Esophagus squamous epithelium (tissue), 5 donors: ENCODE data around the gene PTPRN2. TPM values are rescaled to one million over a fixed set of nuclear protein-coding genes. Genes with fewer than 3 reads are reported as not detected.
"Not testable (repeated sequence)": the region's sequence is repeated elsewhere in the genome, so short reads cannot be mapped to it uniquely, and the experiment has no call there.

Experiments
- DNase-seq: peaks from one replicate; lab custom pipeline; 2025; lab: John Stamatoyannopoulos, UW
- H3K27ac ChIP-seq, 4 donors: fragments of 200-600 bp; sonication (generic); one replicate each; pipeline ENCODE4 v1.5.1; 2016 to 2019; ENCODE audit warnings: mild to moderate bottlenecking in 1 of 4
- H3K27me3 ChIP-seq, 4 donors: fragments of 200-600 bp; sonication (generic); 1 replicate in 3 of 4; 2 replicates in 1 of 4; pipeline versions ENCODE4 v1.5.1 to v1.6.0; 2017 to 2021; ENCODE audit warnings: antibody characterized with exemption in 1 of 4
- H3K36me3 ChIP-seq, 3 donors: fragments of 200-600 bp; sonication (generic); one replicate each; pipeline ENCODE4 v1.5.1; 2016 to 2019
- H3K4me1 ChIP-seq, 3 donors: fragments of 200-600 bp; sonication (generic); one replicate each; pipeline ENCODE4 v1.5.1; 2017 to 2019
- H3K4me3 ChIP-seq, 4 donors: fragments of 200-600 bp; sonication (generic); 1 replicate in 3 of 4; 2 replicates in 1 of 4; pipeline ENCODE4 v1.5.1; 2016 to 2019; ENCODE audit warnings: mild to moderate bottlenecking in 2 of 4, moderate library complexity in 1 of 4
- H3K9me3 ChIP-seq, 3 donors: fragments of 200-600 bp; sonication (generic); one replicate each; pipeline ENCODE4 v1.5.1; 2016 to 2019
- POLR2A ChIP-seq, 4 donors: fragments of 450-650 bp; IDR thresholded peaks; one replicate each; pipeline ENCODE4 v1.6.1; 2017; ENCODE audit warnings: antibody characterized with exemption in 4 of 4, mild to moderate bottlenecking in 4 of 4, moderate library complexity in 3 of 4
- WGBS, 2 donors: methylation state at CpG; one replicate each; pipeline ENCODE4 v1.1.5; 2018; 5-methylcytosine and 5-hydroxymethylcytosine counted together
- intact Hi-C: fragments of 100-400 bp; cut with DNase I; formaldehyde crosslinking; loops from one replicate; pipeline ENCODE4 v1.15.0; 2022
- total RNA-seq, 4 donors: library from RNA; depleted of rRNA; stranded (reverse); fragments of >200 nt; gene quantifications; one replicate each; pipeline ENCODE4 v1.1.0, GENCODE V29; 2016
- TF ChIP-seq, protein P1 (sequence below), 6 experiments: fragments of 450-650 bp in 4 of 6; fragments of 200-600 bp in 2 of 6; sonication (generic) in 2 of 6; IDR thresholded peaks; one replicate each; pipeline ENCODE4 v1.5.1; 2016 to 2019; ENCODE audit warnings: antibody characterized with exemption in 6 of 6, mild to moderate bottlenecking in 4 of 6, moderate library complexity in 4 of 6
- donor health status: DM: yes; HTN: yes; CAD: no.

Gene PTPRN2
- total RNA-seq, 4 donors from 2014 or later, result 0.38 to 2.7 (median 1.0) TPM

DNA sequence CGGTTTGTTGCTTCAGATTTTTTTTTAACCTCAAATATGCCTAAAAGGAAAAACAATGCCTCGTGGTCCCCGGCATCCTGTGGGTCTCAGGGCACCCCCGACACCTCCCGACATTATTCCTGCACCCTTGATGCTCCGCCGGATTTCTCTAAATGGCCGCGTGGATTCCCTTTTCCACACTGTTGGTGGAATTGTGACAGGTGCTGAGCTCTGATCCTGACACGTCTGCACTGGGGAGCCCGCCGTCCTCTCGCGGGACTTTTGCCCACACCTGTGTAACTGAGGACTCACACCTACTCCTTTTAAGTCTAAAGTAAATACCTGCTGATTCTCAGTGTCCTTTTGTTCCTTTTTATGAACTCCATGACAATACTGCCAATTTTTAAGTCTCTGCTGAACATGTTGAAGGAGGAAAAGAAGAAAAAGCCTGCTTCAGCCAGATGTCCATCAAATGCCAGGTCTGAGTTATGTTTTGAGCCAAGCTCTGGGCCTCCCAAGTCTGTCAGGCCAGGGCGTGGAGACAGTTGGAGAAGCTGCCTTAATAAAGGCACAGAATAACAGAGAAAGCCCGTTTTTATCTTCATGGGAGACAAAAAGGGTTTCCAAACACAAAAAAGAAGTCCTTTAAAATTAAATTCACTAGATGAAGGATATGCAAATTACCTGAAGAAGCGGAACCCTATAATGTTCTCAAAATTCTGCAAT is 682.6 kb downstream of the PTPRN2 start:
- 50 to 55% methylated on average over 17 of the region's 17 CpGs for WGBS, 2 donors
- Histone ChIP-seq H3K4me1 (peaks cover 0 to 26% (median 7%) of the 10 kb centered on the region in 3 donors), H3K9me3 (no peaks in the 10 kb centered on the region), H3K4me3 (no peak overlapping the region), H3K27ac (no peak overlapping the region), H3K36me3 (no peaks in the 10 kb centered on the region), H3K27me3 (no peaks in the 10 kb centered on the region)
- TF ChIP-seq, protein P1, sequence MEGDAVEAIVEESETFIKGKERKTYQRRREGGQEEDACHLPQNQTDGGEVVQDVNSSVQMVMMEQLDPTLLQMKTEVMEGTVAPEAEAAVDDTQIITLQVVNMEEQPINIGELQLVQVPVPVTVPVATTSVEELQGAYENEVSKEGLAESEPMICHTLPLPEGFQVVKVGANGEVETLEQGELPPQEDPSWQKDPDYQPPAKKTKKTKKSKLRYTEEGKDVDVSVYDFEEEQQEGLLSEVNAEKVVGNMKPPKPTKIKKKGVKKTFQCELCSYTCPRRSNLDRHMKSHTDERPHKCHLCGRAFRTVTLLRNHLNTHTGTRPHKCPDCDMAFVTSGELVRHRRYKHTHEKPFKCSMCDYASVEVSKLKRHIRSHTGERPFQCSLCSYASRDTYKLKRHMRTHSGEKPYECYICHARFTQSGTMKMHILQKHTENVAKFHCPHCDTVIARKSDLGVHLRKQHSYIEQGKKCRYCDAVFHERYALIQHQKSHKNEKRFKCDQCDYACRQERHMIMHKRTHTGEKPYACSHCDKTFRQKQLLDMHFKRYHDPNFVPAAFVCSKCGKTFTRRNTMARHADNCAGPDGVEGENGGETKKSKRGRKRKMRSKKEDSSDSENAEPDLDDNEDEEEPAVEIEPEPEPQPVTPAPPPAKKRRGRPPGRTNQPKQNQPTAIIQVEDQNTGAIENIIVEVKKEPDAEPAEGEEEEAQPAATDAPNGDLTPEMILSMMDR (IDR thresholded peaks at IDR 0.05), result no peak
- no peak for TF ChIP-seq POLR2A (IDR thresholded peaks at IDR 0.05)
- intact Hi-C loops, result no loop called here
- DNase-seq, result no peak

DNA sequence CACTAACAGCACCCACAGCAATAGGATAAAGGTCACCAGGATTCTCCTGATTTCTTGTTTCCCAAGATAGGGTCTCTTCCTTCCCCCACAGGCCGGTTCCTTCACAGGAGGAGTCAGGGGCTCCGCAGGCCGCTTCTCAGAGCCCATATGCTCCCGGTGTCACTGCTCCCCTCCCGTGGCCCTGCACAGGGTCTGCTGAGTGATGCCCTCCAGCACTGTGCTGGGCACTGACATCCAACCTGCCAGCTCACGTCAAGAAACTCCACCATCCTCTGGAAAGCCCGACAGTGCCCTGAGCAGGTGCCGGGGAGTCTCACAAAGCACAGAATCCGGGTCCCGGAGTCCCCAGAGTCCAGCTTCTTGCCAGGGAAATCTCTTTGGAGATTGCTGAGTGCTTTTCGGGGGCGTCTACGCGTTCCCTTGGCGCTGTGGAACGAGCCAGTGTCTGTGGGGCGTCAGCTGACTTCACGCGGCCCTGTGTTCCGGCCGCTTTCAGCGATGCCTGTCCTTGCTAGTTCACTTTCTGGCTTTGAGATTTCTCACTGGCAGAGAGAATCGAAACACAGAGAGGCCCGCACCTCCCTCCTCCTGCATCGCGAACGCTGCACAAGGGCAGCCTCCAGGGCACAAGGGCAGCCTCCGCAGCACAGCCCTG is 683.3 kb downstream of the PTPRN2 start:
- TF ChIP-seq POLR2A (IDR thresholded peaks at IDR 0.05), result no peak
- TF ChIP-seq, protein P1 (IDR thresholded peaks at IDR 0.05), result no peak
- H3K27me3 ChIP-seq, result no peaks in the 10 kb centered on the region
- intact Hi-C loops, result no loop called here
- H3K27ac ChIP-seq, result no peak overlapping the region
- no peak overlapping the region for H3K4me3 ChIP-seq
- H3K36me3 ChIP-seq, result no peaks in the 10 kb centered on the region
- no peaks in the 10 kb centered on the region for H3K9me3 ChIP-seq
- H3K4me1 ChIP-seq, result peaks cover 0 to 33% (median 7%) of the 10 kb centered on the region in 3 donors
- 76 to 80% methylated on average over 11 to 22 of the region's 28 CpGs for WGBS, 2 donors
- DNase-seq, result no peak

DNA sequence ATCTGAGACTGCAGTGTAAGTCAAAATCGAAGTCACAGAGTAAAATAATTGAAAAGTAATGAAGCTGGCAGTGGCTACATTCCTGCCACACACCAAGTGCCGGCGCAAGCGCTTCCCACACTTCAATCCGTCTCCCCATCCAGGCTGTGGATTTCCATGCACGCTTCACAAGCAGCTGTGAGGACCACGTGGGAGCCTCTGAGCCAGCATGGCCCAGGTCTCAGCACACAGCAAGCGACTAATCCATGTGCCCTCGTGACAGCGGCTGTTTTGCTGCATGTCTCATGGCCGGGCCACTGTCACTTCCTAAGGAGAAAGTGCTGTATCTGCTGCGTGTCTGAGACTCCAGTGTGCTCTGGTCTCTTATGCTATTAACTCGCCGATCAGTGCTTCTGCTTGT is 683.9 kb downstream of the PTPRN2 start:
- Histone ChIP-seq H3K4me3 (no peak overlapping the region), H3K27ac (no peak overlapping the region), H3K9me3 (no peaks in the 10 kb centered on the region), H3K4me1 (peaks cover 0 to 39% (median 7%) of the 10 kb centered on the region in 3 donors), H3K36me3 (no peaks in the 10 kb centered on the region), H3K27me3 (no peaks in the 10 kb centered on the region)
- intact Hi-C loops, result no loop called here
- no peak for DNase-seq
- TF ChIP-seq, protein P1 (IDR thresholded peaks at IDR 0.05), result no peak
- no peak for TF ChIP-seq POLR2A (IDR thresholded peaks at IDR 0.05)
- 75 to 87% methylated on average over 9 to 10 of the region's 14 CpGs for WGBS, 2 donors

DNA sequence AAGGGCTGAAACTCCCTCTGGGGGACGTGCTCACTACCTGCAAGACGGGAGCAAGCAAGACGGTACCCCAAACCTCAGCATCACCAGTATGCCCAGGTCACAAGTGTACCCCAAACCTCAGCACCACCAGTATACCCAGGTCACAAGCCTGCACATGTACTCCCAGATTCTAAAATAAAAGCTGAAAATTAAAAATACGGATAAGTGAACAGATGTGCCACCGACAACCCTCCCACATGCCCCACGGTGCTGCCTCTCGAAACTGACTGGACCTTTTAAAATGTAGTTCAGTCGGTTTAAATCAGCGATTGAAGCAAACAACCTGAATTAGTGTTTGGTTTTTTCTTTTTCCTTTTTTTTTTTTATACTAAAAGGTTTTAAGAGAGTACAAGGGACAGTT is 684.3 kb downstream of the PTPRN2 start:
- Histone ChIP-seq H3K9me3 (no peaks in the 10 kb centered on the region), H3K27ac (no peak overlapping the region), H3K4me1 (peaks cover 0 to 43% (median 7%) of the 10 kb centered on the region in 3 donors), H3K36me3 (no peaks in the 10 kb centered on the region), H3K4me3 (no peak overlapping the region), H3K27me3 (no peaks in the 10 kb centered on the region)
- intact Hi-C loops, result no loop called here
- 88 to 91% methylated on average over 9 of the region's 9 CpGs for WGBS, 2 donors
- no peak for DNase-seq
- TF ChIP-seq, protein P1 (IDR thresholded peaks at IDR 0.05), result no peak
- no peak for TF ChIP-seq POLR2A (IDR thresholded peaks at IDR 0.05)

DNA sequence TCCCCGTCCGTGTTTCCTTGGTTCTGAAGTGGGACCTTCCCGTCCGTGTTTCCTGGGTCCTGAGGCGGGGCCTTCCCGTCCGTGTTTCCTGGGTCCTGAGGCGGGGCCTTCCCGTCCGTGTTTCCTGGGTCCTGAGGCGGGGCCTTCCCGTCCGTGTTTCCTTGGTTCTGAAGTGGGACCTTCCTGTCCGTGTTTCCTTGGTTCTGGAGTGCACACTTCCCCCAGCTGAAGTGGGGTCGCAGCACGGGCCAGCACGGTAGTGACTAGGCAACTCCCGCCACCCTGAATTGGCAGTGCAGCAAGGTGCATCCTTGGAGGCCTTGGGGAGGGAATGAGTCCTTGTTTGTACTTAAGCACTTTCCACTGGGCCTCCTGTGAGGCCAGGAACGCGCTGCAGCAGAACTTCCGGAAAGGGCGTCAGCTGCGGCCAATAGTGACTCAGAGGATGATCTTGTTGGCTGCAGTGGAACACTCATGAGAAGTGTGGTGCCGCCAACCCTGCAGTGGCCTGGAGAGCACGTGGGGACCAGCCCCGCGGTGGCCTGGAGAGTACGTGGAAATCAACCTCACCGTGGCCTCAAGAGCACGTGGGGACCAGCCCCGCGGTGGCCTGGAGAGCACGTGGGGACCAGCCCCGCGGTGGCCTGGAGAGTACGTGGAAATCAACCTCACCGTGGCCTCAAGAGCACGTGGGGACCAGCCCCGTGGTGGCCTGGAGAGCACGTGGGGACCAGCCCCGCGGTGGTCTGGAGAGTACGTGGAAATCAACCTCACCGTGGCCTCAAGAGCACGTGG is 685.6 kb downstream of the PTPRN2 start:
- 90 to 92% methylated on average over 10 to 21 of the region's 45 CpGs for WGBS, 2 donors
- not testable (repeated sequence) for DNase-seq

More for the DNA sequence above, 685.6 kb downstream of the PTPRN2 start:
- H3K36me3 ChIP-seq, H3K27me3 ChIP-seq, H3K4me3 ChIP-seq, H3K27ac ChIP-seq, H3K9me3 ChIP-seq, intact Hi-C loops: not testable (repeated sequence)
- peaks cover 0 to 44% (median 7%) of the 10 kb centered on the region in 3 donors for H3K4me1 ChIP-seq
